Lower lobe of right lung (tissue), 2 donors: Measurements from ENCODE around the gene SBF2. TPM values are rescaled to one million over a fixed set of nuclear protein-coding genes. Genes with fewer than 3 reads are reported as not detected.
"Not testable (repeated sequence)": the region's sequence is repeated elsewhere in the genome, so short reads cannot be mapped to it uniquely, and the experiment has no call there.

Source experiments
- ATAC-seq, 2 donors: fragments of 200-7000 bp; cut with Tn5 transposase; one replicate each; pipeline ENCODE4 v1.9.1; 2020 to 2022; ENCODE audit warnings: mild to moderate bottlenecking in 2 of 2, moderate library complexity in 2 of 2
- DNase-seq: peaks from one replicate; pipeline ENCODE4 v3.0.0-alpha.2; 2020
- H3K27ac ChIP-seq: fragments of 200-600 bp; one replicate; pipeline ENCODE4 v1.8.0; 2022
- H3K27me3 ChIP-seq: fragments of 200-600 bp; one replicate; pipeline ENCODE4 v1.8.0; 2022; ENCODE audit warnings: low read depth
- H3K36me3 ChIP-seq: fragments of 200-600 bp; one replicate; pipeline ENCODE4 v1.8.0; 2022; ENCODE audit warnings: mild to moderate bottlenecking
- H3K4me1 ChIP-seq: fragments of 200-600 bp; one replicate; pipeline ENCODE4 v1.8.0; 2022
- H3K4me3 ChIP-seq: fragments of 200-600 bp; one replicate; pipeline ENCODE4 v1.8.0; 2022; ENCODE audit warnings: mild to moderate bottlenecking
- H3K9me3 ChIP-seq: fragments of 200-600 bp; one replicate; pipeline ENCODE4 v1.8.0; 2022
- intact Hi-C: fragments of 100-400 bp; cut with DNase I; formaldehyde crosslinking; loops from one replicate; pipeline ENCODE4 v1.11.0; 2022
- total RNA-seq: library from RNA; stranded (reverse); fragmentation: NEBNext Ultra II Directional; extraction: Animal tissue kit (Norgen Biotek cat#: 25700); gene quantifications from one replicate; pipeline ENCODE4 v1.2.1, GENCODE V29; 2021
- TF ChIP-seq, protein P1 (sequence below): fragments of 200-600 bp; IDR thresholded peaks from one replicate; pipeline ENCODE4 v1.8.0; 2022; ENCODE audit warnings: antibody characterized with exemption, mild to moderate bottlenecking
- donor health status: DM: no; HTN: yes; CAD: no; lungs with severe emphysema.

SBF2 gene
- total RNA-seq, 1 donor from 2014 or later = 41.3 TPM

DNA sequence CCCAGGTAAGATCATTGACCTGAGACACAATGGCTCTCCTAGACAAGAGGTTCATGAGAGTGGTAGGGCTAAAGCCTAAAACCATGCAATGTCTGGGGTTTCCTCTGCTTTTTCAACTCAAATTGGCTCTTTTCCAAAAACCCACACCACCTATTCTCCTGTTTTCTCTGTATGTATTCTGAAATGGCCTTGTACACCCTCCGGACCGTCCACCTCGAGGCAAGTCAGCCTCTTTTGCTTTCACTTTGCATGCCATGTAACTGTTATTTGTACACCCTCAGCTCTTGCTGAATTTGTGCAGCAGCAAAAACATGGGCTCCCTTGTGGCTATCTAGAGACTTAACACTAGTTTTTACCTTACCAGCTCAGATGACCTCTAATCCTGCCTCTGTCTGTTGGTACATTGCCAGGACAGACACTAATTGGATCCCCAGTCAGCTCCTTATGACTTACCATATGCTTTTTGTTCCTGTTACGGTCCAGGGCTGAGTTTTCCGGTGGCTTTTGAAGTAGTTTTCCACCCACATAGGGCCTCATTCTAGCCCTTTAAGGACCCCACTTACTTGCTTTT lies 288.0 kb downstream of the SBF2 start:
- Histone ChIP-seq H3K9me3 (peaks cover 4% of the 10 kb centered on the region), H3K27me3 (no peaks in the 10 kb centered on the region), H3K36me3 (no peaks in the 10 kb centered on the region), H3K4me1 (no peaks in the 10 kb centered on the region), H3K27ac (no peak overlapping the region), H3K4me3 (no peak overlapping the region)
- intact Hi-C loops = no loop called here
- ATAC-seq = no peak
- no peak for DNase-seq
- TF ChIP-seq, protein P1, sequence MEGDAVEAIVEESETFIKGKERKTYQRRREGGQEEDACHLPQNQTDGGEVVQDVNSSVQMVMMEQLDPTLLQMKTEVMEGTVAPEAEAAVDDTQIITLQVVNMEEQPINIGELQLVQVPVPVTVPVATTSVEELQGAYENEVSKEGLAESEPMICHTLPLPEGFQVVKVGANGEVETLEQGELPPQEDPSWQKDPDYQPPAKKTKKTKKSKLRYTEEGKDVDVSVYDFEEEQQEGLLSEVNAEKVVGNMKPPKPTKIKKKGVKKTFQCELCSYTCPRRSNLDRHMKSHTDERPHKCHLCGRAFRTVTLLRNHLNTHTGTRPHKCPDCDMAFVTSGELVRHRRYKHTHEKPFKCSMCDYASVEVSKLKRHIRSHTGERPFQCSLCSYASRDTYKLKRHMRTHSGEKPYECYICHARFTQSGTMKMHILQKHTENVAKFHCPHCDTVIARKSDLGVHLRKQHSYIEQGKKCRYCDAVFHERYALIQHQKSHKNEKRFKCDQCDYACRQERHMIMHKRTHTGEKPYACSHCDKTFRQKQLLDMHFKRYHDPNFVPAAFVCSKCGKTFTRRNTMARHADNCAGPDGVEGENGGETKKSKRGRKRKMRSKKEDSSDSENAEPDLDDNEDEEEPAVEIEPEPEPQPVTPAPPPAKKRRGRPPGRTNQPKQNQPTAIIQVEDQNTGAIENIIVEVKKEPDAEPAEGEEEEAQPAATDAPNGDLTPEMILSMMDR = no peak

DNA sequence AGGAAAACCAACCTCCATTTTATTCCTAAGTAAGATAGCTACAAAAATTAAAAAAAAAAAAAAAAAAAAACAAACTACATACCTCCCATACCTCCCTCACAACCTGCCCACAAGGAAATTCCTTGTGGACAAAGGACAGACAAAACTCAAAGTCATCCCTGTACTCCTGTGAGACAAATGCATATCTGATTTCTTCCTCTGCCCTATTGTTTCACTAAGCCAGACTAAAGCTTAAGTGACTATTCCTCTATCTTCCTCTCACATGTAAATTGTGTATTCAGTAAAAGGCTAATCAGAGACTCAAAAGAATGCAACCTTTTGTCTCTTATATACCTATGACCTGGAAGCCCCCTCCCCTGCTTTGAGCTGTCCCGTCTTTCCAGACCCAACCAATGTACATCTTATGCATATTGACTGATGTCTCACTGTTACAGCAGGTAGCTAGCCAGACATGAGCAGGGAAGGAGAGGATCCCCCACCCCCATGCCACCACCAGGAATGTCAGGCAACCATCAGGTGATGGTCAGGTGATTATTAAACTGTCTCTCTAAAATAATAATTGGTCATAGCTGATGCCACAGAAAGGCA lies 289.4 kb downstream of the SBF2 start:
- TF ChIP-seq, protein P1 = no peak
- H3K27me3 ChIP-seq = no peaks in the 10 kb centered on the region
- H3K4me3 ChIP-seq = no peak overlapping the region
- H3K36me3 ChIP-seq = peaks cover 6% of the 10 kb centered on the region
- ATAC-seq (no peak), DNase-seq (no peak)
- H3K9me3 ChIP-seq = peaks cover 1% of the 10 kb centered on the region
- no peaks in the 10 kb centered on the region for H3K4me1 ChIP-seq
- H3K27ac ChIP-seq = no peak overlapping the region
- intact Hi-C loops = no loop called here

DNA sequence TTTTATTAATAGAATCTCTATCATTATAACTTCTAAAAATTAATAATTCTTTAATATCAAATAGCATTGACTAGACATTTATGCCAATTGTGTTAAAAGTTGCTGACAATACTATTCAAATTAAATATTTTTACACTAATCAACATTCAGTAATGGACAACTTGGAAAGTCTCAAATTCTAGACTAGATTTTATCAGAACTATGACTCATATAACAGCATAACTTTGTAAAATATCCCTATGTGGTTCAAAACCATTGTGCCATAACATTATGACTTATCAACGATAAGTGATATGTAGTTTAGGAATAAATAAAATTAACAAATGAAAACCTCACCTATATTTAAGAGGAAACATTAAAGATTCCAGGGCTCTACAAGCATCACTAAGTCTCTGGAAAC lies 291.8 kb downstream of the SBF2 start:
- no peaks in the 10 kb centered on the region for H3K9me3 ChIP-seq
- peaks cover 6% of the 10 kb centered on the region for H3K36me3 ChIP-seq
- no peak overlapping the region for H3K27ac ChIP-seq
- H3K4me3 ChIP-seq = no peak overlapping the region
- no peaks in the 10 kb centered on the region for H3K4me1 ChIP-seq
- H3K27me3 ChIP-seq = no peaks in the 10 kb centered on the region
- intact Hi-C loops = no loop called here
- DNase-seq = no peak
- TF ChIP-seq, protein P1 = no peak
- ATAC-seq = no peak

DNA sequence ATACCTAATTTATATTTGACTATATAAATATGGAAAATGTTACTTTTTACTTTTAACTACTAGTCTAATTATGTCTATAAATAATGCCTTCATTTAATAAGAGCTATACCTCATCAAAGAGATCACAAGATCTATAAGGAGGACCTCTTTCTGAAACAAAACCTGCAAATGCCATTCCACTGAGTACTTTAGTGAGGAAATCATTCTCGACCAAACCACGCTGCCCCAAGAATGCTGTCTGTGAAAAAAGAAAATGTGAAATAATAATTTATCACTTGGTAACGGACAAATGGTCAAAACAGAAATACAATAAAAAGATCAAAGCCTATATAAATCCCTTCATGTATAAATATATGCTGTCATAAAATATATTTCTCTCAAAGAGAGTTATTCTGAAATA lies 301.7 kb downstream of the SBF2 start:
- H3K9me3 ChIP-seq = no peaks in the 10 kb centered on the region
- intact Hi-C loops = no loop called here
- no peak for ATAC-seq

DNA sequence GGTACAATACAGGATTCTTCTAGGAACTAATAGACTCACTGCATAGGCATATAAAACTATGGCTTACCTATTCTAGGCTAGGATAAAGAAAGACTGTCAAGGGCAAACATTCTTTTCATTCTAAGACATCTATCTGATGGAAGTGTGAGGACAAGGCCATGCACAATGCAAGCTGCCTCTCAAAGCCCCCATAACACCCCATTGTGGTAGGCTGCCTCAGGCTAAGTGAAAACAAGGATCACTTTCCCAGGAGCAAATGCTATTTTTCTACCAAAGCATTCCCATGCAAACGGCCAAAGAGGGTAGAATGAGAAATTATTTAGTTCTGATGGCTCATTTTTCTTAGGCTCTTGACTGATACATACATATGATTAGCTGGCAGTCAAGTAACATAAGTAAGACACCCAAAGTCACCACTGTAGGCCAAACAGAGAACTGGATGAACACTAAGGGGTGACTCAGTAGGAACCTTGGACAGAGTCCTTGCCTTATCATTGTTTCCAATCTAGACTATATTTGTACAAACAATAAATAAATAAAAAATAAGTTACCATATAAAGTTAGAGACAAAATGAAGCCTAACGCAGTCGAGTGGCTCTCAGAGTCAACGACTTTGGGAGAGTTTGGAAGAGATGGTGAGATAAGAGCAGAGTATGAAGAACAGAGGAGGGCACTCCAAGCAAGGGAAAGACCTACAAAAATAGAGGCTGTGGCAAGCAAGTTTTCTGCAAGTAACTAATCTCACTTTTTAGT lies 303.6 kb downstream of the SBF2 start:
- intact Hi-C loops = no loop called here
- Histone ChIP-seq H3K9me3 (no peaks in the 10 kb centered on the region), H3K27ac (no peak overlapping the region), H3K4me3 (no peak overlapping the region), H3K4me1 (no peaks in the 10 kb centered on the region), H3K36me3 (peaks cover 11% of the 10 kb centered on the region), H3K27me3 (no peaks in the 10 kb centered on the region)
- DNase-seq (no peak), ATAC-seq (peak in 1 of 2 donors; percentile 45)
- TF ChIP-seq, protein P1 = no peak

More for the DNA sequence above, 301.7 kb downstream of the SBF2 start:
- Histone ChIP-seq H3K27me3 (no peaks in the 10 kb centered on the region), H3K4me1 (no peaks in the 10 kb centered on the region), H3K4me3 (no peak overlapping the region), H3K36me3 (peaks cover 11% of the 10 kb centered on the region), H3K27ac (no peak overlapping the region)
- no peak for DNase-seq
- TF ChIP-seq, protein P1 = no peak

DNA sequence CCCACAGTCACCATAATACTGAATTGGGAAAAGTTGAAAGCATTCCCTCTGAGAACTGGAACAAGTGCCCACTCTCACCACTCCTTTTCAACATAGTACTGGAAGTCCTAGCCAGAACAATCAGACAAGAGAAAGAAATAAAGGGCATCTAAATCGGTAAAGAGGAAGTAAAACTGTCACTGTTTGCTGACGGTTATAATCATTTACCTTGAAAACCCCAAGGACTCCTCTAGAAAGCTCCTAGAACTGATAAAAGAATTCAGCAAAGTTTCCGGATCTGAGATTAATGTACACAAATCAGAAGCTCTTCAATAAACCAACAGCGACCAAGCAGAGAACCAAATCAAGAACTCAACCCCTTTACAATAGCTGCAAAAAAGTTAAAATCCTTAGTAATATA lies 306.7 kb downstream of the SBF2 start:
- DNase-seq, H3K4me1 ChIP-seq, H3K4me3 ChIP-seq, ATAC-seq, H3K9me3 ChIP-seq, H3K27ac ChIP-seq, H3K27me3 ChIP-seq, intact Hi-C loops: not testable (repeated sequence)
- H3K36me3 ChIP-seq = peaks cover 15% of the 10 kb centered on the region
